Panc1 (cell line): ENCODE measurements around the gene NOL11. TPM values are rescaled to one million over a fixed set of nuclear protein-coding genes. Genes with fewer than 3 reads are reported as not detected.
"Not testable (repeated sequence)": the region's sequence is repeated elsewhere in the genome, so short reads cannot be mapped to it uniquely, and the experiment has no call there.

Experiments
- ATAC-seq: fragments of 200-7000 bp; cut with Tn5 transposase; 2 replicates; pipeline ENCODE4 v1.9.1; 2020; ENCODE audit warnings: mild to moderate bottlenecking, moderate library complexity
- BruUV-seq: library from RNA; stranded (reverse); fragments of 400-500 nt; replicated peaks from 2 replicates; lab custom pipeline; 2021; lab: Mats Ljungman, UMichigan
- CTCF ChIA-PET: fragments of 300-600 bp; sonication (Branson Sonifier 250); formaldehyde crosslinking; loops from one replicate; lab custom pipeline; 2022; ENCODE audit warnings: antibody characterized with exemption; lab: Charles Lee
- POLR2A ChIA-PET: fragments of 300-600 bp; sonication (Branson Sonifier 250); formaldehyde crosslinking; loops from one replicate; lab custom pipeline; 2022; ENCODE audit warnings: antibody characterized with exemption; lab: Charles Lee
- DNase-seq: peaks from one replicate; pipeline ENCODE4 v3.0.0-alpha.2; 2010; ENCODE audit warnings: low read depth, low spot score
- H3K27ac ChIP-seq: 2 replicates; pipeline ENCODE4 v1.5.1; 2011; ENCODE audit warnings: mild to moderate bottlenecking, low read length, inconsistent platforms
- H3K27me3 ChIP-seq: fragments of 200-500 bp; sonication (Bioruptor generic); 2 replicates; pipeline ENCODE4 v1.6.0; 2014; ENCODE audit warnings: low read length, inconsistent platforms; ENCODE audit not compliant: control insufficient read depth, insufficient read depth
- H3K36me3 ChIP-seq: fragments of 200-500 bp; sonication (Bioruptor generic); 2 replicates; pipeline ENCODE4 v1.5.1; 2014; ENCODE audit warnings: inconsistent platforms, mild to moderate bottlenecking, low read length, moderate library complexity; ENCODE audit not compliant: control insufficient read depth, insufficient read depth
- H3K4me1 ChIP-seq: 2 replicates; pipeline ENCODE4 v1.5.1; 2011; ENCODE audit warnings: inconsistent platforms, mild to moderate bottlenecking, low read length, moderate library complexity; ENCODE audit not compliant: control insufficient read depth, insufficient read depth
- H3K4me3 ChIP-seq, 2 experiments: 2 replicates each; pipeline ENCODE4 v1.5.1; 2011 to 2012; ENCODE audit warnings: low read depth in 2 of 2, low read length in 2 of 2, mild to moderate bottlenecking in 2 of 2, inconsistent platforms in 1 of 2, moderate library complexity in 1 of 2
- H3K9me3 ChIP-seq: fragments of 200-500 bp; sonication (Bioruptor generic); 2 replicates; pipeline ENCODE4 v1.5.1; 2014; ENCODE audit warnings: low read depth, mild to moderate bottlenecking, inconsistent platforms, low read length, moderate library complexity; ENCODE audit not compliant: control insufficient read depth, insufficient read depth
- CTCF ChIP-seq: fragments of 450-650 bp; IDR thresholded peaks from 2 replicates; pipeline ENCODE4 v1.5.1; 2017; ENCODE audit warnings: mild to moderate bottlenecking
- POLR2AphosphoS5 ChIP-seq: IDR thresholded peaks from 2 replicates; pipeline ENCODE4 v1.6.1; 2012; ENCODE audit warnings: mild to moderate bottlenecking, low read depth, low read length, moderate library complexity
- REST ChIP-seq, 2 experiments: IDR thresholded peaks; 2 replicates each; pipeline ENCODE4 v1.6.1; 2011 to 2012; ENCODE audit warnings: low read depth in 2 of 2, control low read depth in 1 of 2, low read length in 1 of 2, mild to moderate bottlenecking in 1 of 2, moderate library complexity in 1 of 2; ENCODE audit not compliant: insufficient read depth in 1 of 2
- SIN3A ChIP-seq: IDR thresholded peaks from 2 replicates; pipeline ENCODE4 v1.6.1; 2012; ENCODE audit warnings: low read depth, mild to moderate bottlenecking, low read length, moderate library complexity, borderline replicate concordance; ENCODE audit not compliant: insufficient read depth
- TCF7L2 ChIP-seq: IDR thresholded peaks from 2 replicates; pipeline ENCODE4 v1.6.1; 2011; ENCODE audit warnings: mild to moderate bottlenecking, low read depth, low read length, inconsistent platforms
- in situ Hi-C: cut with HindIII; loops from 2 replicates; pipeline ENCODE4 v1.10.0; 2016; ENCODE audit warnings: low sequenced_read_pairs, low pct_unique_long_range_greater_than_20kb
- intact Hi-C: fragments of 100-400 bp; cut with micrococcal nuclease; formaldehyde crosslinking; loops from one replicate; pipeline ENCODE4 v1.10.0; 2022; ENCODE audit not compliant: unreplicated experiment
- total RNA-seq: library from RNA; stranded (reverse); gene quantifications from one replicate; pipeline ENCODE4 v1.2.1, GENCODE V29; 2021; ENCODE audit not compliant: unreplicated experiment

NOL11 gene
- total RNA-seq, 1 experiment from 2014 or later = 41.0 TPM

GRCh38 chr17:67754001-67754400, 36.3 kb downstream of the NOL11 start:
- ATAC-seq = no peak
- Histone ChIP-seq H3K27ac (no peak overlapping the region), H3K4me1 (no peaks in the 10 kb centered on the region), H3K9me3 (no peaks in the 10 kb centered on the region), H3K27me3 (no peaks in the 10 kb centered on the region), H3K36me3 (no peaks in the 10 kb centered on the region), H3K4me3 (no peak overlapping the region)
- CTCF ChIA-PET = no interaction called here
- no peak for TF ChIP-seq SIN3A
- TF ChIP-seq CTCF = no peak
- TF ChIP-seq TCF7L2 = no peak
- no peak for TF ChIP-seq POLR2AphosphoS5
- TF ChIP-seq REST (IDR thresholded peaks at IDR 0.05; ENCODE audit: insufficient read depth in 1 of 2, low read depth in 2 of 2, low read length in 1 of 2) = no peak
- in situ Hi-C loops = no loop called here
- intact Hi-C loops = no loop called here
- DNase-seq = no peak
- POLR2A ChIA-PET = interaction anchor here (0.5 kb wide), 1 partner anchor 98 kb away, joined by 8 read pairs; no protein-coding TSS in a partner anchor
- BruUV-seq = no TSS peak

- H3K4me3 ChIP-seq, in situ Hi-C loops, BruUV-seq: not testable (repeated sequence)
Measured at GRCh38 chr17:67754686-67755085, 37.0 kb downstream of the NOL11 start.

GRCh38 chr17:67756766-67757165, 39.0 kb downstream of the NOL11 start:
- H3K9me3 ChIP-seq, CTCF ChIA-PET, intact Hi-C loops, H3K4me3 ChIP-seq, H3K36me3 ChIP-seq, ATAC-seq, in situ Hi-C loops, POLR2A ChIA-PET, BruUV-seq, H3K4me1 ChIP-seq, H3K27ac ChIP-seq, DNase-seq, H3K27me3 ChIP-seq: not testable (repeated sequence)

More at GRCh38 chr17:67754686-67755085, 37.0 kb downstream of the NOL11 start:
- intact Hi-C loops, DNase-seq, CTCF ChIA-PET, H3K27ac ChIP-seq, ATAC-seq, H3K4me1 ChIP-seq, H3K27me3 ChIP-seq, H3K36me3 ChIP-seq, H3K9me3 ChIP-seq: not testable (repeated sequence)
- POLR2A ChIA-PET = interaction anchor here (0.5 kb wide), 1 partner anchor 99 kb away, joined by 8 read pairs; no protein-coding TSS in a partner anchor
